ENCODE measurements around the gene RLN1.
A peak's percentile ranks its signal among the peaks of the same experiment; 100 is the strongest.
"Not testable (repeated sequence)": the region's sequence is repeated elsewhere in the genome, so short reads cannot be mapped to it uniquely, and the experiment has no call there.

Gene RLN1

GRCh38 chr9:5338992-5339981 lies at the start of gene RLN1:
RLN1 (minus strand) TSS chr9:5339876; CDS start chr9:5339746, 130 bp downstream.
- H3K4me1 ChIP-seq; H3K36me3 ChIP-seq (ENCODE audit: control insufficient read depth, insufficient read depth, low read length); H3K9me3 ChIP-seq (ENCODE audit: control insufficient read depth, low read length); H3K9ac ChIP-seq; H3K79me2 ChIP-seq; H3K4me3 ChIP-seq (ENCODE audit: low read depth, low read length); H3K4me2 ChIP-seq (ENCODE audit: low read length); H3K27me3 ChIP-seq (ENCODE audit: control insufficient read depth, insufficient read depth, low read length): not testable (repeated sequence)
- Histone ChIP-seq H2AFZ (peak within 1 kb of the TSS; percentile 74), H3K27ac (peak within 1 kb of the TSS; percentile 64)

- TF ChIP-seq, protein P1, sequence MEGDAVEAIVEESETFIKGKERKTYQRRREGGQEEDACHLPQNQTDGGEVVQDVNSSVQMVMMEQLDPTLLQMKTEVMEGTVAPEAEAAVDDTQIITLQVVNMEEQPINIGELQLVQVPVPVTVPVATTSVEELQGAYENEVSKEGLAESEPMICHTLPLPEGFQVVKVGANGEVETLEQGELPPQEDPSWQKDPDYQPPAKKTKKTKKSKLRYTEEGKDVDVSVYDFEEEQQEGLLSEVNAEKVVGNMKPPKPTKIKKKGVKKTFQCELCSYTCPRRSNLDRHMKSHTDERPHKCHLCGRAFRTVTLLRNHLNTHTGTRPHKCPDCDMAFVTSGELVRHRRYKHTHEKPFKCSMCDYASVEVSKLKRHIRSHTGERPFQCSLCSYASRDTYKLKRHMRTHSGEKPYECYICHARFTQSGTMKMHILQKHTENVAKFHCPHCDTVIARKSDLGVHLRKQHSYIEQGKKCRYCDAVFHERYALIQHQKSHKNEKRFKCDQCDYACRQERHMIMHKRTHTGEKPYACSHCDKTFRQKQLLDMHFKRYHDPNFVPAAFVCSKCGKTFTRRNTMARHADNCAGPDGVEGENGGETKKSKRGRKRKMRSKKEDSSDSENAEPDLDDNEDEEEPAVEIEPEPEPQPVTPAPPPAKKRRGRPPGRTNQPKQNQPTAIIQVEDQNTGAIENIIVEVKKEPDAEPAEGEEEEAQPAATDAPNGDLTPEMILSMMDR (IDR thresholded peaks at IDR 0.05), result no peak
- Histone ChIP-seq H3K79me2 (no peaks in the 10 kb centered on the region), H3K27ac (no peak overlapping the region), H3K27me3 (ENCODE audit: control insufficient read depth, insufficient read depth, low read length) (no peaks in the 10 kb centered on the region), H3K4me3 (ENCODE audit: low read depth, low read length) (no peak overlapping the region), H3K36me3 (ENCODE audit: control insufficient read depth, insufficient read depth, low read length) (no peaks in the 10 kb centered on the region), H3K4me2 (ENCODE audit: low read length) (no peak overlapping the region), H3K9me3 (ENCODE audit: control insufficient read depth, low read length) (no peaks in the 10 kb centered on the region), H3K4me1 (no peaks in the 10 kb centered on the region), H2AFZ (no peak overlapping the region), H3K9ac (no peak overlapping the region)
Measured at GRCh38 chr9:5389109-5389732, 49.5 kb upstream of the RLN1 start.

DNA sequence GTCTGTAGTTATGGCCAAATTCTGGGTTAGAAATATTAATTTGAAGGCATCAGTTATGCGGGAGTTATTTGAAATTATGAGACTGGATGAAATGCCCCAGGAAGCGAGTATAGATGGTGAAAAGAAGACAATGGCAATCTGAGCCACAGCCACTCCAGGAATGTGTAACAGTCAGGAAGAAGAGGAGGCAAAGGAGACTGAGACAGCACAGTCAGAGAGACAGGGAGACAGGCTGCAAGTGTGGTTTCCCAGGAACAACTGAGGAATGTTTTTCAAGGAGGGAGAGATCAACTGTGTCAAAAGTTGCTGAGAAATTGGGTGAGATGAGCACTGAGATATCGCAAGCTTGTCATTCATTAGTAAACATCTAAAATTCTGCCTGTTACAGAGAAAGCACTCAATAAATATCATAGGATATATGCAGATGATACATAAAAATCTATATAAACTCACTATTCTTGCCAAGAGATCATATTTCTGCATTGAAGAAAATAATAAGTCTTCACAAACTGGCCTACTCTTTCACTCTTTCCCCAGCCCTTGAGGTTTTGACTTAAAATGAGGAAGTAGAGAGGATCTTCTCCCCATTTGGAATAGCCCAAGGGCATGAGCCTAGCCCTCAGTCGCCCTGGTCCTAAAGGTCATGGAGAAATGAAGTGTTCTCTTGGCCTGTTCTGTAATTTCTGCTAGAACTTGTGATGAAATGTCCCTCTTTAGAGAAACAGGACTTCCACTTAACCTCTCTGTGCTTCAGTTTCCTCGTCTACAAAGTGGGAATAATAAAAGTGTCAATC lies 48.5 kb upstream of the RLN1 start:
- H3K79me2 ChIP-seq, result no peaks in the 10 kb centered on the region
- no peak overlapping the region for H3K9ac ChIP-seq
- no peak overlapping the region for H3K4me2 ChIP-seq (ENCODE audit: low read length)
- no peaks in the 10 kb centered on the region for H3K4me1 ChIP-seq
- H2AFZ ChIP-seq, result no peak overlapping the region
- no peak overlapping the region for H3K27ac ChIP-seq
- H3K36me3 ChIP-seq (ENCODE audit: control insufficient read depth, insufficient read depth, low read length), result no peaks in the 10 kb centered on the region
- no peaks in the 10 kb centered on the region for H3K27me3 ChIP-seq (ENCODE audit: control insufficient read depth, insufficient read depth, low read length)
- H3K4me3 ChIP-seq (ENCODE audit: low read depth, low read length), result no peak overlapping the region
- TF ChIP-seq, protein P1 (IDR thresholded peaks at IDR 0.05), result no peak
- H3K9me3 ChIP-seq (ENCODE audit: control insufficient read depth, low read length), result no peaks in the 10 kb centered on the region

DNA sequence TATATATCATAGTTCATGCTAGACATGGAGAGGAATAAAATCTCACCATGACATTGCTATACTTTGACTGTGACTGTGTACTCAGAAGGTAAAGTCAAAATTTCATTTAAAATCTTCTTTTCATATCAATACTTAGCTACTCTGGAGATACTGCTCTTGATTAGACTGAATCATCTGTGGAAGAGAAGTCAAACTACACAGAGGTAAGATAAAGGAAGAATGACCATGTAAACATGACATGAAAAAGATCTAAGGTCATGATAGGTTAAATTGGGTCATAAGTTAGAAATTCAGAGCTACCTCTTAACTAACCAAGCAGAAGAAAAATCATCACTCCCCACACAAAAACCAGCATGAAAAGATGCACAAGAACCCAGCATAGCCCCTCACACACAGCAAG lies 44.8 kb upstream of the RLN1 start:
- H3K4me3 ChIP-seq (ENCODE audit: low read depth, low read length), result no peak overlapping the region
- no peaks in the 10 kb centered on the region for H3K9me3 ChIP-seq (ENCODE audit: control insufficient read depth, low read length)
- no peaks in the 10 kb centered on the region for H3K4me1 ChIP-seq
- TF ChIP-seq, protein P1 (IDR thresholded peaks at IDR 0.05), result no peak
- no peak overlapping the region for H3K4me2 ChIP-seq (ENCODE audit: low read length)
- H3K27me3 ChIP-seq (ENCODE audit: control insufficient read depth, insufficient read depth, low read length), result no peaks in the 10 kb centered on the region
- no peaks in the 10 kb centered on the region for H3K36me3 ChIP-seq (ENCODE audit: control insufficient read depth, insufficient read depth, low read length)
- H3K9ac ChIP-seq, result no peak overlapping the region
- H3K27ac ChIP-seq, result no peak overlapping the region
- no peak overlapping the region for H2AFZ ChIP-seq
- no peaks in the 10 kb centered on the region for H3K79me2 ChIP-seq

DNA sequence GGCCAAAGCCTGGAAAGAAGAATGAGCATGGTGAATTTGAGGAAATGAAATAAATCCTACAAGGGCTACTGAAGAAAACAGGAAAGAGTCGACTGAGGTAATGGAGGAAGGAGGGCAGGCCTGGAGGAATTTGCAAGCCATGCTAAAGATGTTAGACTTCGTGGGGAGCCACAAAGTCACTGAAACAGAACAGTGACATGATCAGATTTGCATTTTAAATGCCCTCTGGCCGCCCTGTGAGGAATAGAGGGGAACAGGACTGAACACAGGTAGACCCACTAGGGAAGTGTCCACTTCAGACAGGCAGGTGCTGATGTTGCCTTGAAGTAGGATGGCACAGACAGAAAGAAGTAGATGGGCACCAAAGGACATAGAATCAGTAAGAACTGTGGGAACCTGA lies 42.8 kb upstream of the RLN1 start:
- TF ChIP-seq, protein P1 (IDR thresholded peaks at IDR 0.05), result no peak
- no peak overlapping the region for H3K9ac ChIP-seq

More for the DNA sequence above, 42.8 kb upstream of the RLN1 start:
- H3K79me2 ChIP-seq, result no peaks in the 10 kb centered on the region
- H3K36me3 ChIP-seq (ENCODE audit: control insufficient read depth, insufficient read depth, low read length), result no peaks in the 10 kb centered on the region
- no peaks in the 10 kb centered on the region for H3K4me1 ChIP-seq
- H3K4me2 ChIP-seq (ENCODE audit: low read length), result no peak overlapping the region
- H3K4me3 ChIP-seq (ENCODE audit: low read depth, low read length), result no peak overlapping the region
- no peak overlapping the region for H3K27ac ChIP-seq
- no peaks in the 10 kb centered on the region for H3K9me3 ChIP-seq (ENCODE audit: control insufficient read depth, low read length)
- no peak overlapping the region for H2AFZ ChIP-seq
- no peaks in the 10 kb centered on the region for H3K27me3 ChIP-seq (ENCODE audit: control insufficient read depth, insufficient read depth, low read length)

All from parathyroid adenoma (tissue), 2 donors.